ENCODE measurements around the gene NRL.

NRL gene

DNA sequence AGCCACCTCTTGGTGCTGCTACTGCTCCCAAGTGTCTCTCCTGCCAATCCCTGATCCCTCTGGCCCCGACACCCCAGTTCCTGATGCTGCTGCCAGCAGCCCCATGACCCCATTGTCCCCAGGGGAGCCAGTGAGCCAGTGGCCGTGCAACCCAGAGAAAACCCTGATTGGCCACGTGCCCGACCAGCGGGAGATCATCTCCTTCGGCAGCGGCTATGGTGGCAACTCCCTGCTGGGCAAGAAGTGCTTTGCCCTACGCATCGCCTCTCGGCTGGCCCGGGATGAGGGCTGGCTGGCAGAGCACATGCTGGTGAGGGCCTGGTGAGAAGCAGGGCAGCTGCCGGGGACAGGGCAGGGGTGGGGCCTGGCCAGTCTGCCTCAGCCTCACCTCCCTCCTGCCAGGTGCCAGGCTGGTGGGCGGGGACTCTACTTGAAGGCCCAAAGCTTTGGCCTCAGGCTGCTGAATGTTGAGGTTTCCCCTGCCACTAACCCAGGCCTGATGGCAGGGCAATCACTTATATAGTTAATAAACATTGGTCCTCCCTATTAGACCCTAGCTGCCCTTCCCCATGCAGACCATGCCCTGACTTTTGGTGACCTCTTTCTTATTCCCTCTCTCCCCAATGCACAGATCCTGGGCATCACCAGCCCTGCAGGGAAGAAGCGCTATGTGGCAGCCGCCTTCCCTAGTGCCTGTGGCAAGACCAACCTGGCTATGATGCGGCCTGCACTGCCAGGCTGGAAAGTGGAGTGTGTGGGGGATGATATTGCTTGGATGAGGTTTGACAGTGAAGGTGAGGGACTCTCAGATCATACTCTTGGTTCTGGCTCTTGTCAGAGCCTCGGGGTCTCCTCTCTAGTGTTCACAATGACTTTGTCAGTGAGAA lies 15.6 kb downstream of the NRL start:
- no peak for DNase-seq (ENCODE audit: low read depth, low spot score)

DNA sequence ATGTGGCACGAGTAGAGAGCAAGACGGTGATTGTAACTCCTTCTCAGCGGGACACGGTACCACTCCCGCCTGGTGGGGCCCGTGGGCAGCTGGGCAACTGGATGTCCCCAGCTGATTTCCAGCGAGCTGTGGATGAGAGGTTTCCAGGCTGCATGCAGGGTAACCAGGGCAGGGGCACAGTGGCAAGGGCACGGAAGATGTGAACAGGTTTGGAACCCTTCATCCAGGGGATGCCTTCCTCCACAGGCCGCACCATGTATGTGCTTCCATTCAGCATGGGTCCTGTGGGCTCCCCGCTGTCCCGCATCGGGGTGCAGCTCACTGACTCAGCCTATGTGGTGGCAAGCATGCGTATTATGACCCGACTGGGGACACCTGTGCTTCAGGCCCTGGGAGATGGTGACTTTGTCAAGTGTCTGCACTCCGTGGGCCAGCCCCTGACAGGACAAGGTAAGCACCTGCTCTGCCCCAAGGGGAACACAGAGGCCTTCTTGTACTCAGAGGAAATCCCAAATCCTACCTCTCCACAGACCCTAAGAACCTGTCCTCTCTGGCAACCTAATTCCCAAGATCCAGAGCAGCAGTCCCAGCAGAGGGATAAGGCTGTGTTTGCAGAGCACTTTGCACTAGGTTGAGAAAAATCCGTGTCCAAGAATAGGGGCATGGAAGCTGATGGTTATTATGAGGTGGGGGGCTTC lies 16.4 kb downstream of the NRL start:
- DNase-seq (ENCODE audit: low read depth, low spot score): no peak

GRCh38 chr14:24096545-24097181 lies 18.1 kb downstream of the NRL start:
- no peak for DNase-seq (ENCODE audit: low read depth, low spot score)

- DNase-seq (ENCODE audit: low read depth, low spot score): no peak
Measured at GRCh38 chr14:24095271-24096068, 19.3 kb downstream of the NRL start.

DNA sequence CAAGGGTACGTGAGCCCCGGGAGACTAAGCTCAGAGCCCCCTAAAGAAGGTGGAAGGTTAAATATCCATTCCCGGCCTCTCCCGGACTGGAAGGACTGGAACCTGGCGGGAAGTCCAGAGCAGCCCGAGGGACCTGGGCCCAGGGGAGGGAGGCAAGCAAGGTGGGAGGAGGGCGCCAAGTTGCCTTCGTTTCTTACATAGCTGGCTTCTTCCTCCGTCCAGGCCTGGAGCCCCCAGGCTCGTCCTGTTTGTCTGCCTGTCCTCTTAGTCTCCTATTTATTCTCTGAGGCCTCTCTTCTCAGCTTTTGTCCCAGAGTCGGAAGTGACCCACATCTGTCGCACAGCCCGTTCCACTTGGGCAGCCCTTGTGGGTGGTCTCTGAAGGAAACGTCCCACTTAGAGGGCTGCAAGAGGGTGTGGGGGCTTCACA lies 19.9 kb downstream of the NRL start:
- no peak for DNase-seq (ENCODE audit: low read depth, low spot score)

- DNase-seq (ENCODE audit: low read depth, low spot score): peak; percentile 87
Measured at GRCh38 chr14:24093901-24094840, 20.6 kb downstream of the NRL start, which contains the start of gene PCK2. Gene PCK2, plus strand, starts transcription at chr14:24094311. Its CDS starts 95 bp downstream, at chr14:24094406.

DNA sequence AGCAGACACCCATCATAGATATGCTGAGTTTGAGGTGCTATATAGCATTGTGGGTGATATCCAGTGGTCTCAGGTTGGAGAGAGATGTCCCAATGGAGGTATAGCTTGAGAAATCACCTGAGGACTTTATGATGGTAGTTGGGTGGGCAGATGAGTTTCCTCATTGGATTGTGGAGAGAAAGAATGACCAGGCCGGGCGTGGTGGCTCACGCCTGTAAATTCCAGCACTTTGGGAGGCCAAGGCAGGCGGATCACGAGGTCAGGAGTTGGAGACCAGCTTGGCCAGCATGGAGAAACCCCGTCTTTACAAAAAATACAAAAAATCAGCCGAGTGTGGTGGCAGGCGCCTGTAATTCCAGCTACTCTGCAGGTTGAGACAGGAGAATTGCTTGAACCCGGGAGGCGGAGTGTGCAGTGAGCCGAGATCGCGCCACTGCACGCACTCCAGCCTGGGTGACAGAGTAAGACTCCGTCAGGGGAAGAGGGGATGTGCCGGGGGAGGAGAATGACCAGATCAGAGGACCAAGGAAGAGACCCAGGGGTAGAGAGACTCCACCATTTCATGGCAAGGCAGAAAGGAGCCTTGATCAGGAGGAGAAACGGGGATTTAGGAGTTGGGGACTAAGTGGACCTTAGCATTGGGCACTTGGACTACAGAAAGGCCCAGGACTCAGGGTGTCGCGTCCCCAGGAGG lies 21.4 kb downstream of the NRL start:
- no peak for DNase-seq (ENCODE audit: low read depth, low spot score)

DNA sequence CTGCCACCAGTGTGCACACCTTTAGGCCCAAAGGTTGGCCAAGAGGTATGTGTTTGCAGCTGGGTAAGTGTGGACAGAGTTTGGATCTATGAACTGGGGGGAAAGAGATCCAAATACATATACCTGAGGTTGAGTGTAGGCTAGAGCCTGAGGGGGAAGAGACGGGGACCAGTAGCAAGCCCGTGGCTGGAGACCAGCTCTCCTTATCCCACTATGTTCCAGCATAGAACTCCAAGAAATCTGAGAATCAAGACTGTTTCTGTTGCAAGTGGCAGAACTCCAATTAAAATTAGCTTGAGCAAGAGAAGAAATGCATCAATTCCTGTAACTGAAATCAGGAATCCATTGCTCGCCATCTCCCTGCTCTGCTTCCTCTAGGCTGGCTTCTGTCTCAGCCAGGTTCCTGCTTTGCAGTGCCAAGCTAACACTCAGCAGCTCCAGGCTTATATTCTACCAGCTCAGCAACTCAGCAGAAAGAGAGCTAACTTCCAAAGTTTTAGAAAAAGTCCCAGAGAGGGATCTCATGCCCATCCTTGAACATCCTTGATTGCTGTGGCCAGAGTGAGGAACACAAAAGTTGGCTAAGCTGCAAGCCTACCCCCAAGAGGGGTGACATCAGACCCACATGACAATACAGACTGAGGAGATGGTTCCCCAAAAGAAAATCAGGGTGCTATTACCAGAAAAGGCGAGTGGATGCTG lies 22.1 kb downstream of the NRL start:
- no peak for DNase-seq (ENCODE audit: low read depth, low spot score)

GRCh38 chr14:24092110-24092504 lies 22.6 kb downstream of the NRL start:
- no peak for DNase-seq (ENCODE audit: low read depth, low spot score)

DNA sequence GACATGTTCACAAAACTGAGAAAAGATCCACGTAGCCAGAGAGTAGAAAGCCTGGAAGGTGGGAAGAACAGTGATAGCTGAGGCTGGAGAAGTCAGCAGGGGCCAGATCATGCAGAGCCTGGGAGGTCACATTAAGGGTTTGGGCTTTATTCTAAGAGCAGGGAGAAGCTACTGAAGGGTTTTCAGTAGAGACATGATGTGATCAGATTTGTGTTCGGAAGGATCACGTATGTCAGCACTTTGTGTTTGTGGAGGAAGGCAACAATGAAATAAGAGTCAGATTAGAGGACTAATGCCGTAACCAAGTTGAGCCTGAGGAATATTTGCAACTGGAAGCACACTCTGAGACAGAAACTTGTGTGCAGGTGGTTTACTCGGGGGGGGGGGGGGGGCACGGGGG lies 24.9 kb downstream of the NRL start:
- no peak for DNase-seq (ENCODE audit: low read depth, low spot score)

GRCh38 chr14:24088095-24088494 lies 26.7 kb downstream of the NRL start:
- no peak for DNase-seq (ENCODE audit: low read depth, low spot score)

- no peak for DNase-seq (ENCODE audit: low read depth, low spot score)
Measured at GRCh38 chr14:24087004-24087403, 27.7 kb downstream of the NRL start.

DNA sequence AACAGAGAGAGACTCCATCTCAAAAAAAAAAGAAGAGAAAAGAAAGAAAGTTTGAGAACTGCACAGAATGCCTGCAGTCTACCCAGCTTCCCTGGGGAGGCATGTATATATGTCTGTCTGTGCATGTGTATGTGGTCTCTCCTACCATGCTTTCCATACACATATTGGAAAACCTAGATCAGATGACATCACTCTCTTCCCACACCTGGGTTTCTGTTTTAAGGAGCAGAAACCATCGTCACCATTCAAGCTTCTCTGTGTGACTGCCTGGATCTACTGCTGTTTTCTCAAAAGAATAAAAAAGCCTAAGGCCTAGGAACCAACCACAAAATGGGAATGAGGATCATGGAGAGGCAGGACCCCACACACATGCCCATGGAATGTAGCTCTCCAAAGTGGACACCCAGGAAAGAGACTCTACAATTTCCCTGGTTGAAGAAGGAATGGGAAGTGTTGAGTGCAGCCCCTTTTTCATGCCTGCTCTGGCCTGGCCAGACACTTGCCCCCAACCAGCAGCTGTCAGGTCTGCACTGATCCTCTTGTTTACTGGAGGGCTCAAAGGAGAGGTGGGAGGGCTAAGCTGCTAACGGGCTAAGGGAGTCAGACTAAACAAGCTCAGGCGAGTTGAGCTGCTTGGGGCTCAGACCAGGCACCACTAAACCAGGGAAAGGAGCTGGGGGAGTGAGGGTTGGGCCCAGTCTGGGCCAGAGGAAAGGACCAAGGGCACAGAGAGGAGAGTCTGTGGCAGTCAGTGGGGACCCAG lies 28.4 kb downstream of the NRL start:
- DNase-seq (ENCODE audit: low read depth, low spot score): no peak

- DNase-seq (ENCODE audit: low read depth, low spot score): no peak
Measured at GRCh38 chr14:24085215-24085614, 29.5 kb downstream of the NRL start.

DNA sequence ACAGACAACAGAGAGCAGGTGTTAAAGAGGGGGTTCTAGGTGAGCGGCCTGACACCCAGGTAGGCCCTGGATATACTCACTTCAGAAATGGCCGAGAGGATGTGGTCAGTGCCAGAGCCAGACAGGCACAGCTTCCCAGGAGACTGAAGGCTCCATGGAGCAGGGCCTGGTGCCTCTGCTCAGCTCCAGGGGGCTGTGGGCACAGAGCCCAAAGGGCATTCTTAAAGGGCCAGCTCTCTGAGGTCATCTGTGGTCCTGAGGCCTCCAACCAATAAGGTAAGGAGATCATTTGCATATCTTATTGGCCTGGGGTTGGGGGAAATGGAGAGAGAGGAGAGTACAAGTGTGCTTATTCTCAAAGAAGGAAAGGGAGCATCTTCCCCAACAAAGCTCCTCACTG lies 30.3 kb downstream of the NRL start:
- DNase-seq (ENCODE audit: low read depth, low spot score): peak; percentile 20

DNA sequence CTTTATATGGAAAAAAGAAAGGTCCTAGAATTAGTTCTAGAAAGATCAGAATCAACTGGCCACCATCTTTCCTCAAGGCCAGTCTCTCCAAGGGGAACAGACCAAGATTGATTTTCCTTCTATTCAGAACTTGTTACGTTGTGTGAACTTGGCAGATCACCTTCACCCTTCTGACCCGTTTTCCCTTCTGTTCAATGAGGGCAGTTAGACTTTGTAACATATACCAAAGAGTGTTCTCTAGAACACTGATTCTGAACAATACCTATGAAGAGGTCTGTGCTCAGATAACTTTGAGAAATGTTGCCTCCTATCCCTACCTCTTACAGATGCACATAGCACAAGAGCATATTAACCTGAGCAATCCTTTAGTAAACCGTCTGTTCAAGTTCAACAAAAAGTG lies 31.3 kb downstream of the NRL start:
- DNase-seq (ENCODE audit: low read depth, low spot score): no peak

DNA sequence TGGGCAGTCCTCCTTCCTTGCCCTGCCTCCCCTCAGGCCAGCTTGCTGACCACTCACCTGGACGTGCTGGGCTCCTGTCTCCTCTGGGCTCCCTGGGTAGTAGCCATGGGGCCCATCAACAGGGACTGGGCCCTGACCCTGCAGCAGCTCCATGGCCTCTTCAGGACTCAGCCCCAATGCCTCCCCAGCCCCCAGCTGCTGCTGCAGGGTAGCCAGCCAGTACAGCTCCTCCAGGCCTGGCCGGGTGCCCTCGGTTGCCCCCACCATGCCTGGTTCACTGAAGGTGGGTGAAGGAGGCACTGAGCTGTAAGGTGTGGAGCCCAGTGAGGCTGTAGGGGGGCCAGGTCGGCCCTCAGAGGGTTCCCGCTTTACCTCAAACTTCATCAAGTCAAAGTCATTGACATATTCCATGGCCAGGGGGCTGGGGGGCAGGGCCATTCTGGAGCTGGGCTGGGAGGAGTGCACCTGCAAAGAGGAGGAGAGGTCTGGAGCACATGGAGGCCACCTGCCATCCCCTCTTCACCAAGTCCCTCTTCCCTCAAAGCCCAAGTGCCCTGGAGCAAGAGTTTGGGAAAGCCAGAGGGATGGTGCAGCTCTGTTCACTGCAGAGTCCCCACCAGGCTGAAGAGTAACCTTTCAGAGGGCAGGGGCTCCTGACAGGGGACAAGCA lies 32.2 kb downstream of the NRL start:
- DNase-seq (ENCODE audit: low read depth, low spot score): no peak

GRCh38 chr14:24081739-24082211 lies 33.0 kb downstream of the NRL start:
- DNase-seq (ENCODE audit: low read depth, low spot score): no peak

Measured in astrocyte of the hippocampus (primary cell).